DLD1 (cell line): ENCODE measurements around the gene PRKN.

Experiments
- in situ Hi-C: cut with HindIII; loops from 2 replicates; pipeline ENCODE4 v1.10.0; 2017; ENCODE audit warnings: low sequenced_read_pairs

The PRKN gene

GRCh38 chr6:161489626-161490306 lies 1237.8 kb downstream of the PRKN start:
- in situ Hi-C loops = no loop called here

GRCh38 chr6:161487694-161488093 lies 1239.9 kb downstream of the PRKN start:
- in situ Hi-C loops = no loop called here

- in situ Hi-C loops = no loop called here
Observed at GRCh38 chr6:161487217-161487531, 1240.4 kb downstream of the PRKN start.

- in situ Hi-C loops = no loop called here
Observed at GRCh38 chr6:161486361-161487216, 1241.0 kb downstream of the PRKN start.

GRCh38 chr6:161482517-161482858 lies 1245.1 kb downstream of the PRKN start:
- in situ Hi-C loops = no loop called here

DNA sequence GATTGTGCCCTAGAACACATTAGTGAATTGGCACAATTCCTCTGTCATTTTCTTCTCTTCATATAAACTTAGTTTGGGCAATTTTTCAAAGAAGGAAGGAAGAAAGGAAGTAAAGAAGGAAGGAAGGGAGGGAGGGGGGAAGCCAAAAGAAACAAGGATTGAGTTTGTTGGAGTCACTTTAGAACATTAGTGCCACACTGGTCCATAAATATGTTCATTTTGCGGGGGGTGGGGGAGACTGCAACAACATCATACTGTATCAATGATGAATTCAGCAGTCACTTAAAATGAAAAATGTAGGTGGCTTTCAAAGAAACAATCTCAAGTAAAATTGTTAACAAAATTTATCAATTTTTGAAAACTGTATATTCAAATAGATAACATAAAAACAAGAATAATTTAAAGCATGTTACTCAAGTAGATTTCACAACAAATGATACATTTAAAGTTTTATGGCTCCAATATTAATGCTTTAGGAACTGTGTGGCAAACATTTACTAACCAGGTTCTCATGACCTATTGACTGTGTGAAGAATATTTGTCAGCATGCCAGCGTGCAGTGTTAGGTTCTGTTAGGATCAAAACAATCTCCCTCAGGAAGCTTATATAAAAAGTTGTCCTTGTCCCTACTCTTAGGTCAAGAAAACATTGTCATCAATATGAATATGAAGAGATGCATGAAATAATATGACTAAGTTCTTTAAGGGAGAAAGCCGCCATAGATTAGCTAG lies 1245.6 kb downstream of the PRKN start:
- in situ Hi-C loops = no loop called here

GRCh38 chr6:161480421-161481155 lies 1247.0 kb downstream of the PRKN start:
- in situ Hi-C loops = no loop called here

DNA sequence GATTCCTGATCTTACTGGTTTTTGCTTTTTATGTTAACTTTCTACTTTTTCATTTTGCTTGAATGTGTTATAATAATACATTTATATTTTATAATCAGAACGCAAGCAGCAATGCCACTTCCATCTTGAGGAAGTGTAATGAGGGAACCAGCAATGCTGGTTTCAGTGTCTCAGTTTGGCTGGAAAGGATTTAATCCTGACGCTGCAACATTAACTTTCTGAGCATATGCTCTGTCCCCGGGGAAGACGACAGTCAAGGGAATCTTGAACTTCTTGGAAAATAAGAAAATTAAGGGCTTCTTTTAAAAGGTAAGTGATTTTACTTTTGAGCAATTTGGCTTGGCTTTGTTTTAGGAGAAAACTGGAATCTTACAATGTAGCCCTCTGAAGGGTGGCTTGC lies 1248.2 kb downstream of the PRKN start:
- in situ Hi-C loops = no loop called here

- in situ Hi-C loops = no loop called here
Observed at GRCh38 chr6:161477876-161478425, 1249.6 kb downstream of the PRKN start.

- in situ Hi-C loops = no loop called here
Observed at GRCh38 chr6:161476711-161477110, 1250.9 kb downstream of the PRKN start.

DNA sequence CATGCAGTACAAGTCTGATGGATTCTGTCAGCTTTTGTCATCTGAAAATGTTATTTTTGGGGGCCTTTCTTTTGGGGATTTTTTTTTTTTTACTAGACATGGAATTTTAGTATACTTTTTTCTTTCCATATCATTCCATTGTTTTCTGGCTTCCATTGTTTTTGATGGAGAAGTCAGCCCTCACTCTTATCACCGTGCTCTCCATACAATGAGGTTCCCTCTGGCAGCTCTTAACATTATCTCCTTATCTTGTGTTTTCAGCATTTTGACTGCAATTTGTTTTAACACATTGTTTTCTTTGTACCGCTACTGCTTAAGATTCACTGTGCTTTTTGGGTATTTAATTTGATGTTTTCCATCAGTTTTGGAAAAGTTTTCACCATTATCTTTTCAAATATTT lies 1262.2 kb downstream of the PRKN start:
- in situ Hi-C loops = no loop called here

DNA sequence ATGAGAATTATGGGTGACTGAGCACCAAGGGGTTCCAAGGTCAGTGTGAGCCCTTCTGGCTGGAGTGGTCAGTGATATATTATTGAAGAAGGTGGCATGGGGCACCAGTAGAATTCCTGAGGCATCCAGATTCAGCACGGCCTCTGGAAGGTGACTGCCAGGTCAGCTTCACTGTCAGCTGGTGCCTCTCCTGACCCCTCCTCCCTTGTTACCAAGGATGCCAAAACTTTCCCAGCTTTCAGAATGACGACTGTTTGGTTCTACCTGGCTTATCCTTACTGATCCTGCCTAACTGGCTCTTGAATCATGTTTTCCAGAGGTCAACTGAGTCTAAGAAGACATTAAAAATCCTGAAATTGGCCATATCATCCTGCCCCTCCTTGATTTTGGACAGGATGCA lies 1264.5 kb downstream of the PRKN start:
- in situ Hi-C loops = no loop called here

DNA sequence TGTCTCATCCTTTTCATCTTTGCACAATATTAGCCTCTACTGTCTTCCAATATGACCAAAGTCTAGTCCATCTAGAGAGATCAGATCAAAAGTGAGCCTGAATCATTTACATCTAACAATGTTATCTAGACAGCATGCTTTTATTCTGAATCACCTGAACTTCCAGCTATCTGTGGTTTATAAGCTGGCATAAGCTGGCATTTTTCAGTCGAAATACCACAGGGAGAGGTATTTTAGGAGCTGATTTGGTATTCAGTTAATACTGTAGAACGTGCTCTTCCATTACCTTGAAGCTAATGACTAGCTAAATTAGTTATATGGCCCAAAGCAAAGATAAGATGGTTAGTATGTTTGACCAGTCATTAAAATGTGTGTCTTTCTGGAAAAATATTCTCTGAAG lies 1265.4 kb downstream of the PRKN start:
- in situ Hi-C loops = no loop called here

GRCh38 chr6:161459008-161459615 lies 1268.5 kb downstream of the PRKN start:
- in situ Hi-C loops = no loop called here

- in situ Hi-C loops = no loop called here
Observed at GRCh38 chr6:161458201-161458951, 1269.2 kb downstream of the PRKN start.

GRCh38 chr6:161455848-161456247 lies 1271.7 kb downstream of the PRKN start:
- in situ Hi-C loops = no loop called here

GRCh38 chr6:161453558-161453957 lies 1274.0 kb downstream of the PRKN start:
- in situ Hi-C loops = no loop called here

DNA sequence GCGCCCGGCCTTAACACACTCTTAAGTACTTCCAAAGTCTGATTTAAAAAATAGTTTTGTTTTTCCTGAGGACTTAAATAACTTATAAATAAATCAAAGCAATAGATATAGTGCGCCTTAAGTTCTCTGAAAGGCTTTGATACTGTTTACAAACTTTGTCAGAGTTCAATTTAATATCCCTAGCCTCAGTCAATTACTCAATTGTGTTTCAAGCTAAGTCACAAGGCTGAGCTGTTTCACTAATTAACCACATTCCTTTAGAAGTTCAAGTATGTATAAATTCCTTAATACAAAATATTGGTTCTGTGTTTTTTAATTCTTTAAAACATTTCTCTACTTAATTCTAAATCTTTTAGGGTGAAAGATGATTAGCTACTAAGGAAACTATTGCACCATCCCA lies 1275.3 kb downstream of the PRKN start:
- in situ Hi-C loops = no loop called here

GRCh38 chr6:161449521-161449920 lies 1278.0 kb downstream of the PRKN start:
- in situ Hi-C loops = no loop called here

GRCh38 chr6:161446949-161447348 lies 1280.6 kb downstream of the PRKN start:
- in situ Hi-C loops = no loop called here
